Ovary (tissue), 3 donors: ENCODE data around the gene PITPNC1.

Experiments used
- CTCF ChIP-seq, 3 donors: fragments of 450-650 bp in 2 of 3; fragments of 200-600 bp in 1 of 3; IDR thresholded peaks; one replicate each; pipeline versions ENCODE4 v1.5.1 to v1.8.0; 2016 to 2022; ENCODE audit warnings: antibody characterized with exemption in 3 of 3, mild to moderate bottlenecking in 1 of 3
- POLR2A ChIP-seq: fragments of 450-650 bp; IDR thresholded peaks from one replicate; pipeline ENCODE4 v1.6.1; 2017; ENCODE audit warnings: antibody characterized with exemption, mild to moderate bottlenecking, moderate library complexity
- donor health status: DM: no; HTN: no; CAD: no.

- no peak for TF ChIP-seq CTCF (IDR thresholded peaks at IDR 0.05)
- no peak for TF ChIP-seq POLR2A
Measured at GRCh38 chr17:67500261-67500660, 123.2 kb downstream of the PITPNC1 start.
